Erythroblast (primary cell): Measurements from ENCODE around the gene RIPK1.

Experiments used
- GATA1 ChIP-seq: IDR thresholded peaks from 2 replicates; pipeline ENCODE4 v1.6.1; 2011; ENCODE audit warnings: low read depth, mild to moderate bottlenecking, control low read depth, low read length, moderate library complexity
- POLR2A ChIP-seq: IDR thresholded peaks from 2 replicates; pipeline ENCODE4 v1.6.1; 2011; ENCODE audit warnings: mild to moderate bottlenecking, low read length

DNA sequence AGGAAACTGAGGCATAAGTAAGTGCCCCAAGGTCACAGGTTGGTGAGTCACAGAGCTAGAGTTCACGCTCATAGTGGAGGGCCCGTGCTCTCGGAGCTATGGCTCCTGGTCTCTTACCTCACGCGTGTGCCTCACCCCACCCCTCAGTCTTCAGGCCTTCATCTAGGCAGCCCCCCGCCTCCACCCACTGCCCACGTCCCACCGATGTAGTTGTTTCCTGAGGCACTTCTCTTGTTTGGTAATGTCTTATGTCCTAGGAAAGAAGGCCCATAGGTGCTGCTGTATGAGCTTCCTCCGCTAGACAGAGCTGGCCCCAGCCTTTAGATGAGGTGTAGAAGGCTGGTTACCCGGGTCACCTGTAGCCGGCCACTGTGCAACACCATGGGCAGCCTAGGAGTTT, 5.1 kb downstream of the RIPK1 start:
- no peak for TF ChIP-seq POLR2A
- TF ChIP-seq GATA1: no peak
